Renal cortex interstitium (tissue), 11 donors: ENCODE data around the gene SERPINE1. TPM values are rescaled to one million over a fixed set of nuclear protein-coding genes. Genes with fewer than 3 reads are reported as not detected.

Source experiments
- DNase-seq, 11 donors: peaks; one replicate each; pipeline ENCODE4 v3.0.0-alpha.2; 2013; ENCODE audit warnings: low read depth in 9 of 11, low spot score in 4 of 11; ENCODE audit errors: extremely low read depth in 1 of 11
- polyA plus RNA-seq, 3 donors: library from polyadenylated mRNA; unstranded; fragments of 120-200 nt; gene quantifications; one replicate each; pipeline ENCODE4 v1.2.1, GENCODE V29; 2013; ENCODE audit not compliant: insufficient read length in 3 of 3

Gene SERPINE1
- polyA plus RNA-seq, 3 donors, result 0.89 to 1.5 (median 1.1) TPM

DNA sequence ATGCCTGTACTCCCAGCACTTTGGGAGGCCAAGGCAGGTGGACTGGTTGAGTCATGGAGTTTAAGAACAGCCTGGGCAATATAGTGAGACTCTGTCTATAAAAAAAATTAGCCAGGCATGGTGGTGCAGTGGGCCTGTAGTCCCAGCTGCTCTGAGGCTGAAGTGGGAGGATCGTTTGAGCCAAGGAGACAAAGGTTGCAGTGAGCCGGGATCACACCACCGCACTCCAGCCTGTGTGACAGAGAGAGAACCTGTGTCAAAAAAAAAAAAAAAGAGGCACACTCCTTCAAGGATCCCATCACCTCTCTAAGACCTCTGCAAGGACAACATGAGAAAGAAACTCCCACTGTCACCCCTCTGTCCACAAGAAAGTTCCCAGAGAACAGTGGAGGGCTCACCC is 48.8 kb downstream of the SERPINE1 start:
- DNase-seq, result no peak

DNA sequence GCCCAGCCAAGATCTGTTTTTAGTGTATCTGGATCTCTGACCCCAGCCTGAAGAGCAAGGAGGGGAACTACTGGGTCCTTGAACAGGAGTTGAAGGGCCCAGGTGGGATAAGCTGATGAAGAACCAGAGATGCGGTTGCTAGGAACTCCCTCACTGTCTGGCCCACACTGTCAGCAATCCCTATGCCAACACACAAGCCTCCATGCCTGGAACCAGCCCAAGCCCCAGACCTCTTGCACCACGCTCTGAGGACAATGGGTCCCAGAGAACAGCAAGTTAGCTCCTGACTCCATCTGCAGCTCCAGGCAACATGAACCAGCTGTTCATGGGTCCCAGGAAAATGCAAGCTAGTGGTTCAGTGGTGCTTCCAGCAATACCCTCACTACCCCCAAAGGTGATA is 50.7 kb downstream of the SERPINE1 start:
- DNase-seq, result no peak

DNA sequence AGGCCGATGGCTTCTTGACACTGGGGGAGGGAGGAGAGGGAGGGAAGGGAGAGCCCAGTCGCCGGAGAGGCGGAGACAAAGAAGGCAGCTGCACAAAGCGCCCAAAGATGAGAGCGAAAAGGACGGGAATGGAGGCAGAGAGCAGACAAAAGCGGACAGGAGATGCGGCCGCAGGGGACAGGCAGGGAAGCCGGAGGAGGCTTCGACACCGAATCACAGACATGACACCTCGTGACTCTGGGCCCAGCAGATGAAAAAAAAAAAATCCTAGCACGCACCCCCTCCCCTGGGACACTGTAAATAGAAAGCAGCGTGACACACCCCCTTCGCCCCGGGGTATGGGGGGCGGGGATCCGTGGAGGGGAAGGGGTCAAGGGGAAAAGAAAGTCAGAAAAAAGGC is 52.2 kb downstream of the SERPINE1 start:
- no peak for DNase-seq

DNA sequence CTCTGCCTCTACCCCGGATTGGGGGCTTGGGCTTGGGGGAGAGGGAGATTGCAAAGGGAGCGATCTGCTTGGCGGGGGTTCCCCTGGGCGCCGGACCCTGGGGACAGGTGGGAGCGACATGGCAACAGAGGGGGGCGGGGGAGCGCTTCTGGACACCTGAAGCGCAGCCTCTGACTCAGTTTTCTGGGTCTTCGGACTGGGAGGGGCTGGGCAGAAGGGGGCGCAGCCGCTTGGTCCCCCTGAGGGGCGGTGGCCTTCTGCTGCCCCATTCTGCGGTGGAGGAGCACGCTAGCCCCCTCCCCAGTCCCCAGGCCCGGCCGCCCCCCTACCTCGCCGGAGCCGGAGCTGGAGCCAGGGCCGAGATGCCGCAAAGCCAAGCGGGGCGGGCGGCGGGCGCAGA is 52.8 kb downstream of the SERPINE1 start:
- DNase-seq, result no peak

DNA sequence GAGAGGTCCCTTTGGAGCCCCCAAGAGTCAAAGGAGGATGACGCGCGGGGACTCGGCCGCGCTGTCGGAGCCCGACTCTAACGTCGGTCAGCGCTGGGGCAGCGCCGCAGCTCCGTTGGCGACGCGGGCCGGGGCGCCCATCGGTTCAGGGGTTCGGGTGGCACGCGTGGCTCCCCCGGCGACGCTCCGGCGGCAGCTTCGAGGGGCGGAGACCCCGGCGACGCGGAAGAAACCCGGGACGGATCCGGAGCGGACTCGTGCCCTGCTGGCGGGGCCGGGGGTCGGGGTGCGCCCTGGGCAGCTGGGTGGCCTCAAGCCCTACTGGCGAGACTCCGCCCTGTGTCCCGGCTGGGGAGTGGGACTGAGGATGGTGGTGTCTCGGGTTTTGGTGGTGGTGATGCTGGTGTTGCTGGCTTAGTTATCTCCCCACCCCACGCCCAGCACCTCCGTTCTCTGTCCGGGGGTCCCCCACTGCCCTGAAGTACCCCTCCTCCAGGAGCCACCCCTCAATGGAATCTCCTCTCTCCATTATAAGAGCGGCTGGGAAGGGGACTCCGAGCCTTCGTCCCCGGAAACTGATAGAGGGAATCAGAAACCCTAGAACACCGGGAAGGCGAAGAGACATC is 53.3 kb downstream of the SERPINE1 start, which contains the start of gene NAT16:
TSS of gene NAT16 (minus strand) at position 164 of the 626 bp plus-strand sequence. CDS start 5,486 bp downstream, outside the sequence.
- no peak for DNase-seq

DNA sequence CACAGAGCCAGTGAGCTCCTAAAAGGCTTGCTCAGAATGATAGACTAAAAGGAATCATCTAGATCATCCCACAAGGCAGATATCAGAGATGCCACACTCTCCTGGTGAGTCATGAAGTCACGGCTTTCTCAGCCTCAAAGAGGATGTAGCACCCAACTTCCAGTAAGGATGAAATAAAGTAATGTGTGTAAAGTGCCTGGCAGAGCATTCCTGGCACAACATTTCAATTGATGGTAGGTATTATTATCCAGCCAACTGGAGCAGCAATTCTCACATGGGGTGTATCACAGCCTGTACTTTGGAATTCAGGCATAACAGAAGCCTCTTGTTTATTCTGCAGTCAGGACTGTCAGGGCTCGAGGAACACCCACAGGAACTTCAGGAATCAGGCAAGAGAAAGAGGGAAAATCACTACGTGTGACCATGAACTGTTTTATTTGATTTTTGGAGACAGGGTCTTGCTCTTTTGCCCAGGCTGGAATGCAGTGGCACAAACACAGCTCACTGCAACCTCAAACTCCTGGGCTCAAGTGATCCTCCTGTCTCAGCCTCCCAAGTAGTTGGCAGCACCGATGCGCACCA is 58.4 kb downstream of the SERPINE1 start:
- no peak for DNase-seq

DNA sequence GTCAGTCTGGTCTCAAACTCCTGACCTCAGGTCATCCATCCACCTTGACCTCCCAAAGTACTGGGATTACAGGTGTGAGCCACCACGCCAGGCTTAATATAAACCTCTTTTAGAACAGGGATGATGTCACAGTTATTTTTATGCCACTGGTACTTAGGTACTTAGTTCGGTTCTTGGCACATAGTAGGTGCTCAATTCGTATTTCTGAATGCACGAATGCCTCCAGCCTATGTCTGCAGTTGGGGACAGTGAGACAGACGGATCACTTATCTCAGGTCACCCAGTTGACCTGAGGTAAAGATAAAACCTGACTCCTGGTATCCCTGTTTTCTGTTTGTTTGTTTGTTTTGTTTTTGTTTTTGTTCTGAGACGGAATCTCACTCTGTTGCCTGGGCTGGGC is 59.3 kb downstream of the SERPINE1 start:
- DNase-seq, result no peak

DNA sequence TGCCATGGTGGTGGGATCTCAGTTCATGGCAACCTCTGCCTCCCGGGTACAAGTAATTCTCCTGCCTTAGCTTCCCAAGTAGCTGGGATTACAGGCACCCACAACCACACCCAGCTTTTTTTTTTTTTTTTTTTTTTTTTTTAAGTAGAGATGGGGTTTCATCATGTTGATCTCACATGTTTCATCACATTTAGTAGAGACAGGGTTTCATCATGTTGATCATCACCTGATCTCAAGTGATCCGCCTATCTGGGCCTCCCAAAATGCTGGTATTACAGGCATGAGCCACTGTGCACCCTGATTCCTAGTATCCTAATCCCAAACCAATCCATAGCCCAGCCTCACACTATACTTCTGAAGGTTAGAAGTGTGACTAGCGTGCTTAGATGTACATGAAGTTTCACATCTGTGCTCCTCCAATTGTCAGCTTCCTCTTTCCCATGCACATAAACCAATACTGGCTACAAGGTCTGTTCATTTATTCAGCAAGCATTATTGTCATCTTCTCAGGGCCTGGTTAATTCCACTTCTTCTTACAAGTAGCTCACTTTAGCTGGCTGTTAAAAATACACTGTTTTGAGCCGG is 60.0 kb downstream of the SERPINE1 start:
- DNase-seq, result no peak

Other genes with a start within 250 kb of the SERPINE1 start
- 1 to 10 TPM; 1.6 to 3.8 (median 1.9) TPM for gene UFSP1, start 237.4 kb upstream of the SERPINE1 start, polyA plus RNA-seq
- gene ACHE, start 231.2 kb upstream of the SERPINE1 start, polyA plus RNA-seq, result 1 to 10 TPM; 3.4 to 6.7 (median 4.6) TPM
- 1 to 10 TPM in 1 of 3 donors, under 1 TPM in 2; 0.69 to 1.2 (median 0.72) TPM for gene MUC3A, start 177.6 kb upstream of the SERPINE1 start, polyA plus RNA-seq
- under 1 TPM; 0.02 to 0.36 (median 0.22) TPM for gene MUC12, start 157.5 kb upstream of the SERPINE1 start, polyA plus RNA-seq
- gene MUC17, start 107.0 kb upstream of the SERPINE1 start, polyA plus RNA-seq, result under 1 TPM in 1 of 3 donors, not detected in 2; 0.39 TPM
- 10 to 100 TPM; 16.9 to 22.3 (median 17.0) TPM for gene TRIM56, start 41.6 kb upstream of the SERPINE1 start, polyA plus RNA-seq
- 10 to 100 TPM; 63.4 to 77.4 (median 73.4) TPM for gene AP1S1, start 27.4 kb downstream of the SERPINE1 start, polyA plus RNA-seq
- under 1 TPM; 0.08 to 0.61 (median 0.17) TPM for gene VGF, start 38.5 kb downstream of the SERPINE1 start, polyA plus RNA-seq
- under 1 TPM in 2 of 3 donors, not detected in 1; 0.06 to 0.08 TPM for gene NAT16, start 53.2 kb downstream of the SERPINE1 start, polyA plus RNA-seq
- gene MOGAT3, start 73.9 kb downstream of the SERPINE1 start, polyA plus RNA-seq, result 1 to 10 TPM in 1 of 3 donors, under 1 TPM in 2; 0.53 to 1.5 (median 0.99) TPM
- 10 to 100 TPM; 43.6 to 54.4 (median 53.0) TPM for gene PLOD3, start 90.5 kb downstream of the SERPINE1 start, polyA plus RNA-seq
- gene ZNHIT1, start 91.1 kb downstream of the SERPINE1 start, polyA plus RNA-seq, result 10 to 100 TPM; 50.2 to 76.5 (median 68.2) TPM
- gene CLDN15, start 110.7 kb downstream of the SERPINE1 start, polyA plus RNA-seq, result 10 to 100 TPM in 2 of 3 donors, 1 to 10 TPM in 1; 8.2 to 19.5 (median 12.1) TPM
- 100 to 1,000 TPM; 131 to 168 (median 139) TPM for gene FIS1, start 118.0 kb downstream of the SERPINE1 start, polyA plus RNA-seq
- gene IFT22, start 194.7 kb downstream of the SERPINE1 start, polyA plus RNA-seq, result 10 to 100 TPM; 71.4 to 78.3 (median 73.1) TPM
- gene COL26A1, start 235.8 kb downstream of the SERPINE1 start, polyA plus RNA-seq, result 10 to 100 TPM; 22.3 to 34.7 (median 28.3) TPM